K562 (cell line): ENCODE results near the gene PYROXD2. TPM values are rescaled to one million over a fixed set of nuclear protein-coding genes. Genes with fewer than 3 reads are reported as not detected.

Source experiments
- ATAC-seq: fragments of 200-7000 bp; cut with Tn5 transposase; 3 replicates; pipeline ENCODE4 v1.9.1; 2020; ENCODE audit warnings: moderate library complexity
- BruUV-seq: library from RNA; stranded (reverse); fragments of 400-500 nt; replicated peaks from 2 replicates; lab custom pipeline; 2021; lab: Mats Ljungman, UMichigan
- CTCF ChIA-PET: fragments of 300-600 bp; formaldehyde crosslinking; extraction: SDS; loops from one replicate; lab custom pipeline; 2021; ENCODE audit warnings: low intra/inter-chr PET ratio; lab: Yijun Ruan, JAX
- POLR2A ChIA-PET: fragments of 300-600, 350-650 bp; sonication (Branson Sonifier 250); formaldehyde crosslinking; extraction: SDS; loops from one replicate; lab custom pipeline; 2021; ENCODE audit warnings: antibody characterized with exemption, inconsistent platforms; lab: Yijun Ruan, JAX
- DNase-seq, 4 experiments: peaks; one replicate each; pipeline versions ENCODE4 v3.0.0 to v3.0.0-alpha.2; 2011 to 2018; ENCODE audit warnings: low spot score in 3 of 4, mixed read lengths in 3 of 4; ENCODE audit errors: extremely low read depth in 1 of 4
- FAIRE-seq: peaks from 2 replicates; lab custom pipeline; 2011; peaks lifted over from hg19 to GRCh38; lab: Jason Lieb, UNC
- H2AFZ ChIP-seq: 2 replicates; pipeline ENCODE4 v1.6.0; 2011; ENCODE audit warnings: low read depth, low read length, control low read depth, inconsistent platforms
- H3K27ac ChIP-seq: fragments of 200-600 bp; 3 replicates; pipeline ENCODE4 v1.8.0; 2011; ENCODE audit warnings: low read depth, mild to moderate bottlenecking, control low read depth, inconsistent platforms, low read length, moderate library complexity, mixed read lengths; ENCODE audit errors: extremely low read depth
- H3K27me3 ChIP-seq, 2 experiments: fragments of 300-600 bp in 1 of 2; 2 replicates in 1 of 2; 3 replicates in 1 of 2; pipeline versions ENCODE4 v1.6.0 to v1.8.0; 2011; ENCODE audit warnings: inconsistent platforms in 2 of 2, low read length in 2 of 2, mild to moderate bottlenecking in 1 of 2, mixed read lengths in 1 of 2, moderate library complexity in 1 of 2; ENCODE audit not compliant: control insufficient read depth in 2 of 2, insufficient read depth in 2 of 2
- H3K36me3 ChIP-seq: fragments of 300-600 bp; 3 replicates; pipeline ENCODE4 v1.8.0; 2011; ENCODE audit warnings: mild to moderate bottlenecking, low read length, inconsistent platforms; ENCODE audit not compliant: control insufficient read depth, insufficient read depth
- H3K4me1 ChIP-seq, 2 experiments: fragments of 200-600 bp in 1 of 2; replicated peaks in 1 of 2; 2 replicates in 1 of 2; 3 replicates in 1 of 2; pipeline versions ENCODE4 v1.5.1 to v1.8.0; 2011; ENCODE audit warnings: inconsistent platforms in 2 of 2, low read length in 2 of 2, mild to moderate bottlenecking in 1 of 2, mixed read lengths in 1 of 2, moderate library complexity in 1 of 2; ENCODE audit not compliant: control insufficient read depth in 2 of 2, insufficient read depth in 2 of 2
- H3K4me2 ChIP-seq: 2 replicates; pipeline ENCODE4 v1.6.1; 2011; ENCODE audit warnings: low read length, control low read depth, inconsistent platforms, mixed read lengths; ENCODE audit not compliant: insufficient read depth
- H3K4me3 ChIP-seq: fragments of 200-600 bp; sonication (generic), shearing (Covaris generic); 2 replicates; pipeline ENCODE4 v1.5.1; 2016; ENCODE audit warnings: control low read depth, inconsistent platforms
- H3K79me2 ChIP-seq: fragments of 200-600 bp; 3 replicates; pipeline ENCODE4 v1.8.0; 2011; ENCODE audit warnings: low read length, inconsistent platforms; ENCODE audit not compliant: control insufficient read depth, insufficient read depth
- H3K9ac ChIP-seq, 2 experiments: 2 replicates each; pipeline versions ENCODE4 v1.6.0 to v1.6.1; 2011; ENCODE audit warnings: low read depth in 2 of 2, low read length in 2 of 2, control low read depth in 1 of 2, inconsistent platforms in 1 of 2, mild to moderate bottlenecking in 1 of 2, mixed read lengths in 1 of 2; ENCODE audit not compliant: insufficient read depth in 1 of 2
- H3K9me1 ChIP-seq: one replicate; pipeline ENCODE4 v1.6.0; 2011; ENCODE audit warnings: inconsistent platforms, mild to moderate bottlenecking, low read length, moderate library complexity; ENCODE audit not compliant: control insufficient read depth, insufficient read depth
- H3K9me3 ChIP-seq: replicated peaks from 2 replicates; pipeline ENCODE4 v1.5.1; 2011; ENCODE audit warnings: low read depth, low read length, inconsistent platforms; ENCODE audit not compliant: control insufficient read depth, insufficient read depth
- H4K20me1 ChIP-seq: replicated peaks from 2 replicates; pipeline ENCODE4 v1.6.1; 2011; ENCODE audit warnings: low read length, inconsistent platforms, mixed read lengths; ENCODE audit not compliant: control insufficient read depth, insufficient read depth
- ARID1B ChIP-seq: fragments of 450-650 bp; IDR thresholded peaks from 2 replicates; pipeline ENCODE4 v1.6.1; 2016; ENCODE audit warnings: antibody characterized with exemption, mild to moderate bottlenecking, inconsistent platforms
- ATF1 ChIP-seq, 2 experiments: fragments of 450-650 bp in 1 of 2; IDR thresholded peaks; 2 replicates each; pipeline ENCODE4 v1.6.1; 2016; ENCODE audit warnings: missing compliant biosample characterization in 1 of 2, missing genetic modification characterization in 1 of 2
- CBFA2T2 ChIP-seq: fragments of 450-650 bp; conservative IDR thresholded peaks from 2 replicates; pipeline ENCODE4 v1.6.1; 2017; ENCODE audit warnings: mild to moderate bottlenecking
- ERF ChIP-seq: fragments of 450-650 bp; formaldehyde crosslinking; IDR thresholded peaks from 2 replicates; pipeline ENCODE4 v1.4.0; 2020; ENCODE audit warnings: mild to moderate bottlenecking, mixed read lengths
- FOSL1 ChIP-seq: fragments of 200-800 bp; sonication (Bioruptor generic); conservative IDR thresholded peaks from 2 replicates; pipeline ENCODE4 v1.6.1; 2016; ENCODE audit warnings: missing genetic modification characterization, missing compliant biosample characterization
- HSF4 ChIP-seq: fragments of 250-450 bp; sonication (Bioruptor Pico); IDR thresholded peaks from 2 replicates; pipeline ENCODE4 v2.1.2; 2022; ENCODE audit warnings: mild to moderate bottlenecking, moderate library complexity, borderline replicate concordance
- LARP7 ChIP-seq: fragments of 450-650 bp; IDR thresholded peaks from 2 replicates; pipeline ENCODE4 v1.6.1; 2016
- MAFG ChIP-seq: fragments of 450-650 bp; conservative IDR thresholded peaks from 2 replicates; pipeline ENCODE4 v1.6.1; 2016; ENCODE audit warnings: missing genetic modification characterization, missing compliant biosample characterization
- MEIS2 ChIP-seq: fragments of 450-650 bp; IDR thresholded peaks from 2 replicates; pipeline ENCODE4 v1.6.1; 2014; ENCODE audit warnings: mild to moderate bottlenecking; ENCODE audit not compliant: partially characterized antibody
- MIER1 ChIP-seq: fragments of 450-650 bp; IDR thresholded peaks from 2 replicates; pipeline ENCODE4 v1.6.1; 2016; ENCODE audit warnings: antibody characterized with exemption, mild to moderate bottlenecking, low read depth
- NR3C1 ChIP-seq: sonication (generic); formaldehyde crosslinking; IDR thresholded peaks from 2 replicates; pipeline ENCODE4 v1.8.1; 2022; ENCODE audit warnings: missing genetic modification reagents
- POLR3G ChIP-seq: IDR thresholded peaks from 2 replicates; pipeline ENCODE4 v1.6.1; 2011; ENCODE audit not compliant: insufficient read length, insufficient replicate concordance; ENCODE audit errors: extremely low read depth
- SRF ChIP-seq, 2 experiments: fragments of 250-450, 450-650 bp in 1 of 2; sonication (Bioruptor Pico) in 1 of 2; sonication (generic) in 1 of 2; formaldehyde crosslinking; IDR thresholded peaks; 2 replicates each; pipeline versions ENCODE4 v1.5.0 to v1.5.1; 2020 to 2022; ENCODE audit warnings: mild to moderate bottlenecking in 1 of 2, missing genetic modification reagents in 1 of 2
- ZBTB17 ChIP-seq: fragments of 450-650 bp; formaldehyde crosslinking; IDR thresholded peaks from 2 replicates; pipeline ENCODE4 v1.4.0; 2020; ENCODE audit warnings: mild to moderate bottlenecking
- ZHX1 ChIP-seq: fragments of 150-350 bp; conservative IDR thresholded peaks from 2 replicates; pipeline ENCODE4 v1.6.1; 2014; ENCODE audit warnings: low read length
- ZKSCAN8 ChIP-seq: fragments of 200-800 bp; sonication (Bioruptor generic); IDR thresholded peaks from 2 replicates; pipeline ENCODE4 v1.6.1; 2016; ENCODE audit warnings: missing genetic modification characterization, missing compliant biosample characterization
- ZNF12 ChIP-seq: sonication (generic); formaldehyde crosslinking; IDR thresholded peaks from 2 replicates; pipeline ENCODE4 v1.4.0; 2020; ENCODE audit warnings: mild to moderate bottlenecking, missing genetic modification reagents
- ZNF274 ChIP-seq: IDR thresholded peaks from 2 replicates; pipeline ENCODE4 v1.6.1; 2011; ENCODE audit warnings: low read depth, mild to moderate bottlenecking, low read length, moderate library complexity, borderline replicate concordance
- ZNF347 ChIP-seq: fragments of 450-650 bp; formaldehyde crosslinking; IDR thresholded peaks from 2 replicates; pipeline ENCODE4 v1.4.0; 2020; ENCODE audit warnings: low read depth, mild to moderate bottlenecking, moderate library complexity
- WGBS: fragments of 100-300 bp; shearing (Covaris generic); methylation state at CpG from one replicate; pipeline ENCODE4 v1.1.6; 2016; ENCODE audit warnings: low coverage, mixed read lengths; ENCODE audit not compliant: insufficient coverage; ENCODE audit errors: missing lambda C conversion rate; 5-methylcytosine and 5-hydroxymethylcytosine counted together
- in situ Hi-C: fragments of 300-500 bp; cut with MboI; formaldehyde crosslinking; loops from 4 replicates; pipeline ENCODE4 v1.15.0; 2018; ENCODE audit warnings: inconsistent platforms, mixed read lengths
- intact Hi-C: fragments of 100-400 bp; cut with micrococcal nuclease; formaldehyde crosslinking; loops from 2 replicates; pipeline ENCODE4 v1.14.2; 2022
- polyA plus RNA-seq, 8 experiments: library from polyadenylated mRNA; depleted of rRNA in 4 of 8; stranded (reverse) in 5 of 8; unstranded in 3 of 8; fragments of >200 nt; fragmentation: Nextera tagmentation in 2 of 8; fragmentation: Illumina TruSeq in 1 of 8; extraction: Ambion mirVana in 2 of 8; extraction: Trizol in 1 of 8; gene quantifications; 2 replicates each; pipeline versions ENCODE4 v1.2.1 to v1.2.3, GENCODE V29; 2011 to 2014; ENCODE audit warnings: inconsistent platforms in 1 of 8, missing spikeins in 1 of 8
- total RNA-seq, 7 experiments: library from RNA; depleted of rRNA in 6 of 7; stranded (reverse); fragments of >200 nt in 6 of 7; fragmentation: Illumina TruSeq in 2 of 7; extraction: Trizol in 2 of 7; gene quantifications; 2 replicates each; pipeline versions ENCODE4 v1.2.1 to v1.2.3, GENCODE V29; 2011 to 2021; ENCODE audit warnings: low replicate concordance in 1 of 7
- TF ChIP-seq, protein P1 (sequence below): fragments of 450-650 bp; formaldehyde crosslinking; IDR thresholded peaks from 2 replicates; pipeline ENCODE4 v1.4.0; 2020; ENCODE audit warnings: mild to moderate bottlenecking

Gene PYROXD2
- total and polyA plus RNA-seq, 9 of the 15 experiments (the other 6 are each of a cell fraction or from before 2014, with no cell fraction given): 0.14 to 1.4 (median 0.58) TPM

GRCh38 chr10:98380493-98381339 is 34.3 kb downstream of the PYROXD2 start:
- no peak overlapping the region for H3K27ac ChIP-seq
- peak in 3 of 4 experiments; percentile 8 to 48 (median 15) for DNase-seq
- ChIA-PET CTCF (interaction anchor here (0.6 kb wide), 1 partner anchor 106 kb away, joined by 3 read pairs; no protein-coding TSS in a partner anchor), POLR2A (interaction anchor here (1.0 kb wide), 1 partner anchor 10 kb away, joined by 3 read pairs; no protein-coding TSS in a partner anchor)
- H3K9ac ChIP-seq: no peak overlapping the region
- no peaks in the 10 kb centered on the region for H3K79me2 ChIP-seq
- no peak overlapping the region for H2AFZ ChIP-seq
- H4K20me1 ChIP-seq: no peaks in the 10 kb centered on the region
- FAIRE-seq: peak; percentile 23
- no TSS peak for BruUV-seq
- H3K4me1 ChIP-seq: peaks cover 0 to 6% of the 10 kb centered on the region in 2 experiments; a peak in 3 of 5 replicates
- WGBS: 14% methylated on average over 7 of the region's 8 CpGs
- peak overlapping the region; percentile 8; the same call in 1 of the 2 replicates for H3K4me2 ChIP-seq
- H3K36me3 ChIP-seq: no peaks in the 10 kb centered on the region
- intact Hi-C loops: no loop called here
- H3K9me3 ChIP-seq: no peaks in the 10 kb centered on the region
- no peak overlapping the region for H3K4me3 ChIP-seq
- H3K9me1 ChIP-seq: no peaks in the 10 kb centered on the region
- H3K27me3 ChIP-seq: peaks cover 3 to 22% of the 10 kb centered on the region in 2 experiments; a peak in 3 of 5 replicates
- in situ Hi-C loops: no loop called here
- ATAC-seq: 0 out of 3 replicates have a peak, but pooled peaks have one; percentile 26
- no peak for TF ChIP-seq ZNF347 (CRISPR knock-in tag)
- TF ChIP-seq MIER1: no peak
- TF ChIP-seq HSF4 (CRISPR knock-in tag): no peak
- no peak for TF ChIP-seq NR3C1 (CRISPR knock-in tag)
- TF ChIP-seq ZNF12 (CRISPR knock-in tag): no peak
- TF ChIP-seq, protein P1, sequence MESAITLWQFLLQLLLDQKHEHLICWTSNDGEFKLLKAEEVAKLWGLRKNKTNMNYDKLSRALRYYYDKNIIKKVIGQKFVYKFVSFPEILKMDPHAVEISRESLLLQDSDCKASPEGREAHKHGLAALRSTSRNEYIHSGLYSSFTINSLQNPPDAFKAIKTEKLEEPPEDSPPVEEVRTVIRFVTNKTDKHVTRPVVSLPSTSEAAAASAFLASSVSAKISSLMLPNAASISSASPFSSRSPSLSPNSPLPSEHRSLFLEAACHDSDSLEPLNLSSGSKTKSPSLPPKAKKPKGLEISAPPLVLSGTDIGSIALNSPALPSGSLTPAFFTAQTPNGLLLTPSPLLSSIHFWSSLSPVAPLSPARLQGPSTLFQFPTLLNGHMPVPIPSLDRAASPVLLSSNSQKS: no peak
- no peak for TF ChIP-seq SRF (CRISPR knock-in tag; IDR thresholded peaks at IDR 0.05)
- TF ChIP-seq ZBTB17 (CRISPR knock-in tag): no peak
- TF ChIP-seq ZKSCAN8: no peak
- TF ChIP-seq ERF (CRISPR knock-in tag): no peak
- peak; percentile 38; the same call in 1 of the 2 replicates for TF ChIP-seq CBFA2T2
- peak; percentile 89 for TF ChIP-seq MAFG (tag)
- no peak for TF ChIP-seq MEIS2
- no peak for TF ChIP-seq POLR3G
- TF ChIP-seq FOSL1 (tag): no peak
- TF ChIP-seq ATF1 (CRISPR knock-in tag; IDR thresholded peaks at IDR 0.05): no peak
- no peak for TF ChIP-seq ATF1 (tag; IDR thresholded peaks at IDR 0.05)
- TF ChIP-seq LARP7: no peak
- peak; percentile 54; the same call in 1 of the 2 replicates for TF ChIP-seq ARID1B
- TF ChIP-seq ZHX1: no peak
- no peak for TF ChIP-seq ZNF274
